ENCODE results near the gene TNFRSF13B.

TNFRSF13B gene

GRCh38 chr17:16936536-16937310 is 35.2 kb downstream of the TNFRSF13B start:
- Histone ChIP-seq H3K9ac (ENCODE audit: low read depth, low read length) (no peak overlapping the region), H3K9me3 (ENCODE audit: control insufficient read depth, insufficient read depth, low read length) (no peaks in the 10 kb centered on the region), H3K4me3 (ENCODE audit: low read depth, low read length) (no peak overlapping the region), H3K27me3 (ENCODE audit: control insufficient read depth, insufficient read depth, low read length) (no peaks in the 10 kb centered on the region), H3K36me3 (ENCODE audit: control insufficient read depth, insufficient read depth, low read length) (no peaks in the 10 kb centered on the region), H3K4me1 (ENCODE audit: control insufficient read depth, insufficient read depth, low read length) (no peaks in the 10 kb centered on the region)

GRCh38 chr17:16935786-16936185 is 36.1 kb downstream of the TNFRSF13B start:
- Histone ChIP-seq H3K9me3 (ENCODE audit: control insufficient read depth, insufficient read depth, low read length) (no peaks in the 10 kb centered on the region), H3K9ac (ENCODE audit: low read depth, low read length) (no peak overlapping the region), H3K4me1 (ENCODE audit: control insufficient read depth, insufficient read depth, low read length) (no peaks in the 10 kb centered on the region), H3K27me3 (ENCODE audit: control insufficient read depth, insufficient read depth, low read length) (no peaks in the 10 kb centered on the region), H3K36me3 (ENCODE audit: control insufficient read depth, insufficient read depth, low read length) (no peaks in the 10 kb centered on the region), H3K4me3 (ENCODE audit: low read depth, low read length) (no peak overlapping the region)

GRCh38 chr17:16935241-16935663 is 36.7 kb downstream of the TNFRSF13B start:
- Histone ChIP-seq H3K36me3 (ENCODE audit: control insufficient read depth, insufficient read depth, low read length) (no peaks in the 10 kb centered on the region), H3K27me3 (ENCODE audit: control insufficient read depth, insufficient read depth, low read length) (no peaks in the 10 kb centered on the region)

GRCh38 chr17:16934836-16935235 is 37.1 kb downstream of the TNFRSF13B start:
- no peaks in the 10 kb centered on the region for H3K9me3 ChIP-seq (ENCODE audit: control insufficient read depth, insufficient read depth, low read length)
- H3K4me1 ChIP-seq (ENCODE audit: control insufficient read depth, insufficient read depth, low read length): no peaks in the 10 kb centered on the region
- H3K9ac ChIP-seq (ENCODE audit: low read depth, low read length): no peak overlapping the region
- no peak overlapping the region for H3K4me3 ChIP-seq (ENCODE audit: low read depth, low read length)
- H3K36me3 ChIP-seq (ENCODE audit: control insufficient read depth, insufficient read depth, low read length): no peaks in the 10 kb centered on the region
- no peaks in the 10 kb centered on the region for H3K27me3 ChIP-seq (ENCODE audit: control insufficient read depth, insufficient read depth, low read length)

More at GRCh38 chr17:16935241-16935663, 36.7 kb downstream of the TNFRSF13B start:
- Histone ChIP-seq H3K9ac (ENCODE audit: low read depth, low read length) (no peak overlapping the region), H3K4me1 (ENCODE audit: control insufficient read depth, insufficient read depth, low read length) (no peaks in the 10 kb centered on the region), H3K4me3 (ENCODE audit: low read depth, low read length) (no peak overlapping the region), H3K9me3 (ENCODE audit: control insufficient read depth, insufficient read depth, low read length) (no peaks in the 10 kb centered on the region)

- H3K4me3 ChIP-seq (ENCODE audit: low read depth, low read length): no peak overlapping the region
- no peaks in the 10 kb centered on the region for H3K4me1 ChIP-seq (ENCODE audit: control insufficient read depth, insufficient read depth, low read length)
- H3K27me3 ChIP-seq (ENCODE audit: control insufficient read depth, insufficient read depth, low read length): no peaks in the 10 kb centered on the region
- no peaks in the 10 kb centered on the region for H3K36me3 ChIP-seq (ENCODE audit: control insufficient read depth, insufficient read depth, low read length)
- no peak overlapping the region for H3K9ac ChIP-seq (ENCODE audit: low read depth, low read length)
- H3K9me3 ChIP-seq (ENCODE audit: control insufficient read depth, insufficient read depth, low read length): no peaks in the 10 kb centered on the region
Observed at GRCh38 chr17:16934133-16934795, 37.7 kb downstream of the TNFRSF13B start.

GRCh38 chr17:16933317-16934132 is 38.4 kb downstream of the TNFRSF13B start:
- H3K9me3 ChIP-seq (ENCODE audit: control insufficient read depth, insufficient read depth, low read length): no peaks in the 10 kb centered on the region
- no peaks in the 10 kb centered on the region for H3K4me1 ChIP-seq (ENCODE audit: control insufficient read depth, insufficient read depth, low read length)
- H3K4me3 ChIP-seq (ENCODE audit: low read depth, low read length): no peak overlapping the region
- no peaks in the 10 kb centered on the region for H3K27me3 ChIP-seq (ENCODE audit: control insufficient read depth, insufficient read depth, low read length)
- H3K36me3 ChIP-seq (ENCODE audit: control insufficient read depth, insufficient read depth, low read length): no peaks in the 10 kb centered on the region
- H3K9ac ChIP-seq (ENCODE audit: low read depth, low read length): no peak overlapping the region

GRCh38 chr17:16932611-16933010 is 39.3 kb downstream of the TNFRSF13B start:
- H3K4me1 ChIP-seq (ENCODE audit: control insufficient read depth, insufficient read depth, low read length): no peaks in the 10 kb centered on the region
- no peaks in the 10 kb centered on the region for H3K9me3 ChIP-seq (ENCODE audit: control insufficient read depth, insufficient read depth, low read length)
- H3K9ac ChIP-seq (ENCODE audit: low read depth, low read length): no peak overlapping the region
- H3K4me3 ChIP-seq (ENCODE audit: low read depth, low read length): no peak overlapping the region
- no peaks in the 10 kb centered on the region for H3K27me3 ChIP-seq (ENCODE audit: control insufficient read depth, insufficient read depth, low read length)
- no peaks in the 10 kb centered on the region for H3K36me3 ChIP-seq (ENCODE audit: control insufficient read depth, insufficient read depth, low read length)

GRCh38 chr17:16932156-16932555 is 39.8 kb downstream of the TNFRSF13B start:
- no peaks in the 10 kb centered on the region for H3K36me3 ChIP-seq (ENCODE audit: control insufficient read depth, insufficient read depth, low read length)
- H3K27me3 ChIP-seq (ENCODE audit: control insufficient read depth, insufficient read depth, low read length): no peaks in the 10 kb centered on the region
- H3K9me3 ChIP-seq (ENCODE audit: control insufficient read depth, insufficient read depth, low read length): no peaks in the 10 kb centered on the region
- no peak overlapping the region for H3K9ac ChIP-seq (ENCODE audit: low read depth, low read length)
- H3K4me3 ChIP-seq (ENCODE audit: low read depth, low read length): no peak overlapping the region
- H3K4me1 ChIP-seq (ENCODE audit: control insufficient read depth, insufficient read depth, low read length): no peaks in the 10 kb centered on the region

- H3K9ac ChIP-seq (ENCODE audit: low read depth, low read length): no peak overlapping the region
- no peaks in the 10 kb centered on the region for H3K9me3 ChIP-seq (ENCODE audit: control insufficient read depth, insufficient read depth, low read length)
- H3K27me3 ChIP-seq (ENCODE audit: control insufficient read depth, insufficient read depth, low read length): no peaks in the 10 kb centered on the region
- no peaks in the 10 kb centered on the region for H3K36me3 ChIP-seq (ENCODE audit: control insufficient read depth, insufficient read depth, low read length)
- no peaks in the 10 kb centered on the region for H3K4me1 ChIP-seq (ENCODE audit: control insufficient read depth, insufficient read depth, low read length)
- no peak overlapping the region for H3K4me3 ChIP-seq (ENCODE audit: low read depth, low read length)
Observed at GRCh38 chr17:16931318-16932060, 40.4 kb downstream of the TNFRSF13B start.

GRCh38 chr17:16930571-16931317 is 41.2 kb downstream of the TNFRSF13B start:
- Histone ChIP-seq H3K4me3 (ENCODE audit: low read depth, low read length) (no peak overlapping the region), H3K9me3 (ENCODE audit: control insufficient read depth, insufficient read depth, low read length) (no peaks in the 10 kb centered on the region), H3K27me3 (ENCODE audit: control insufficient read depth, insufficient read depth, low read length) (no peaks in the 10 kb centered on the region), H3K36me3 (ENCODE audit: control insufficient read depth, insufficient read depth, low read length) (no peaks in the 10 kb centered on the region), H3K4me1 (ENCODE audit: control insufficient read depth, insufficient read depth, low read length) (no peaks in the 10 kb centered on the region), H3K9ac (ENCODE audit: low read depth, low read length) (no peak overlapping the region)

Measured in iPS-15b (cell line).